NOMO-1 treated with dmso at 0.1 percent for 144 hours (cell line): ENCODE results near the gene CAPZB.

Experiments
- DNase-seq: peaks from one replicate; lab custom pipeline; 2025; ENCODE audit not compliant: unreplicated experiment; lab: John Stamatoyannopoulos, UW

The CAPZB gene

GRCh38 chr1:19469004-19469403, 16.3 kb downstream of the CAPZB start:
- no peak for DNase-seq

- peak; percentile 57 for DNase-seq
Observed at GRCh38 chr1:19468397-19468956, 16.9 kb downstream of the CAPZB start.

GRCh38 chr1:19467199-19468187, 17.8 kb downstream of the CAPZB start:
- no peak for DNase-seq

- no peak for DNase-seq
Observed at GRCh38 chr1:19466112-19466561, 19.2 kb downstream of the CAPZB start.

GRCh38 chr1:19465650-19466049, 19.7 kb downstream of the CAPZB start:
- DNase-seq, result no peak

GRCh38 chr1:19465123-19465522, 20.2 kb downstream of the CAPZB start:
- DNase-seq, result no peak

- DNase-seq, result no peak
Observed at GRCh38 chr1:19464696-19465095, 20.6 kb downstream of the CAPZB start.

- DNase-seq, result no peak
Observed at GRCh38 chr1:19463504-19463803, 21.9 kb downstream of the CAPZB start.

- DNase-seq, result peak; percentile 9
Observed at GRCh38 chr1:19462781-19463503, 22.4 kb downstream of the CAPZB start.

- DNase-seq, result no peak
Observed at GRCh38 chr1:19461220-19461554, 24.2 kb downstream of the CAPZB start.

- no peak for DNase-seq
Observed at GRCh38 chr1:19460535-19461219, 24.7 kb downstream of the CAPZB start.

GRCh38 chr1:19458815-19459417, 26.4 kb downstream of the CAPZB start:
- DNase-seq, result no peak

GRCh38 chr1:19457607-19458006, 27.7 kb downstream of the CAPZB start:
- no peak for DNase-seq

GRCh38 chr1:19456968-19457441, 28.3 kb downstream of the CAPZB start:
- DNase-seq, result no peak

GRCh38 chr1:19455353-19455752, 30.0 kb downstream of the CAPZB start:
- no peak for DNase-seq

- no peak for DNase-seq
Observed at GRCh38 chr1:19454265-19455146, 30.8 kb downstream of the CAPZB start.

- DNase-seq, result peak; percentile 9
Observed at GRCh38 chr1:19453741-19454201, 31.6 kb downstream of the CAPZB start.

GRCh38 chr1:19452221-19452663, 33.1 kb downstream of the CAPZB start:
- DNase-seq, result no peak

GRCh38 chr1:19450811-19451515, 34.4 kb downstream of the CAPZB start:
- no peak for DNase-seq
